Activated CD8-positive, alpha-beta T cell treated with anti-CD3 and anti-CD28 coated beads for 36 hours (primary cell): ENCODE measurements around the gene ATP13A1. TPM values are rescaled to one million over a fixed set of nuclear protein-coding genes. Genes with fewer than 3 reads are reported as not detected.

Experiments used
- ATAC-seq: fragments of 200-7000 bp; cut with Tn5 transposase; one replicate; pipeline ENCODE4 v1.10.0; 2021; ENCODE audit warnings: mild to moderate bottlenecking, moderate library complexity
- CTCF ChIA-PET: fragments of 350-600 bp; sonication (Branson Sonifier 250); formaldehyde crosslinking; loops from one replicate; lab custom pipeline; 2021; ENCODE audit warnings: antibody characterized with exemption; lab: Charles Lee
- POLR2A ChIA-PET: fragments of 350-600 bp; sonication (Branson Sonifier 250); formaldehyde crosslinking; loops from one replicate; lab custom pipeline; 2021; ENCODE audit warnings: antibody characterized with exemption; lab: Charles Lee
- DNase-seq: peaks from one replicate; pipeline ENCODE4 v3.0.0-alpha.2; 2020
- H3K27ac Mint-ChIP-seq: one replicate; pipeline ENCODE4 v1.8.0; 2021; ENCODE audit warnings: mild to moderate bottlenecking, mixed read lengths
- H3K27me3 Mint-ChIP-seq: one replicate; pipeline ENCODE4 v1.8.0; 2021; ENCODE audit warnings: mixed read lengths
- H3K36me3 Mint-ChIP-seq: one replicate; pipeline ENCODE4 v1.8.0; 2021; ENCODE audit warnings: low read depth, mixed read lengths
- H3K4me1 Mint-ChIP-seq: one replicate; pipeline ENCODE4 v1.8.0; 2021; ENCODE audit warnings: low read depth, mixed read lengths
- H3K4me3 Mint-ChIP-seq: one replicate; pipeline ENCODE4 v1.8.0; 2021; ENCODE audit warnings: mild to moderate bottlenecking, moderate library complexity, mixed read lengths
- H3K9me3 Mint-ChIP-seq: one replicate; pipeline ENCODE4 v1.8.0; 2021; ENCODE audit warnings: mixed read lengths
- intact Hi-C: fragments of 100-400 bp; cut with micrococcal nuclease; formaldehyde crosslinking; loops from one replicate; pipeline ENCODE4 v1.10.0; 2022
- total RNA-seq, 2 experiments: library from RNA; stranded (reverse); gene quantifications; one replicate each; pipeline ENCODE4 v1.2.3, GENCODE V29; 2021
- TF ChIP-seq, protein P1 (sequence below): fragments of 200-600 bp; IDR thresholded peaks from one replicate; pipeline ENCODE4 v1.8.0; 2022; ENCODE audit warnings: antibody characterized with exemption, mild to moderate bottlenecking

The ATP13A1 gene
- total RNA-seq, 2 experiments from 2014 or later, result 52.4 to 53.1 TPM

DNA sequence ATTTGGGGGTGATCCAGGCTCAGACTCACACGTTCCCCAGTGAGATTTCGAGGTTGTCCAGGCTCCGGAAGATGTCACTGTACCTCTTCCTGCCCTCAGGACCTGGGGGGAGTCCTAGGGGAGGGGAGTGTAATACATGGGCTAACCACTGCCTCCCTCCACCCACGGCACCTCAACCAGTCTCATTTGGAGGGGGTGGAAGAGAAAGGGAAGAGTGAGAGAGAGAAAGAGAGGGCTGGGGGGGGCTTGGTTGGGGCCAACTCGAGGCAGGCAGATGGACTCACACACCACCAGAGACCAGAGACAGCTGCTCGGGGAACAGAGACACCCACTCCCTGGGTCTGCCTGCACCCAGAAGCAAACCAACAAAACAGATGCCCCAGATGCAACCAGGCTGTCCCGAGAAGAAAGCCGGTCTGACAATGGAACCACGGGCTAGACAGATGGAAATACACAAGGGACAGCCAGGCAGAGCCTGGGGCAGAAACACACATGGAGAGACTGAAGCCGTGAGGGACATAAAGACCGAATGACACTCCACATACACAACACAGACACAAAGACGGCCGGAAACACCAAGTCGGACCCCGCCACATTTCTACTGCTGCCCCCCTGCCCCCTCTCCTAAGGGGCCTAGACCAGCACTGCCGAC, 20.8 kb downstream of the ATP13A1 start:
- Mint-ChIP-seq H3K27me3 (no peaks in the 10 kb centered on the region), H3K4me3 (peak overlapping the region; percentile 96), H3K9me3 (no peaks in the 10 kb centered on the region), H3K27ac (peak overlapping the region; percentile 98), H3K4me1 (peaks cover 9% of the 10 kb centered on the region), H3K36me3 (peaks cover 31% of the 10 kb centered on the region)
- intact Hi-C loops, result loop anchor here (2.0 to 5.0 kb wide), 2 partner anchors 45 to 110 kb away; no protein-coding TSS in a partner anchor
- ChIA-PET POLR2A (interaction anchor here (1.0 to 2.7 kb wide), 2 partner anchors 26 to 111 kb away, joined by 3 to 15 read pairs; partner anchors contain the start of gene ZNF101), CTCF (interaction anchor here (1.0 kb wide), 1 partner anchor 86 kb away, joined by 4 read pairs; no protein-coding TSS in a partner anchor)
- ATAC-seq (peak; percentile 64), DNase-seq (peak; percentile 75)
- TF ChIP-seq, protein P1, sequence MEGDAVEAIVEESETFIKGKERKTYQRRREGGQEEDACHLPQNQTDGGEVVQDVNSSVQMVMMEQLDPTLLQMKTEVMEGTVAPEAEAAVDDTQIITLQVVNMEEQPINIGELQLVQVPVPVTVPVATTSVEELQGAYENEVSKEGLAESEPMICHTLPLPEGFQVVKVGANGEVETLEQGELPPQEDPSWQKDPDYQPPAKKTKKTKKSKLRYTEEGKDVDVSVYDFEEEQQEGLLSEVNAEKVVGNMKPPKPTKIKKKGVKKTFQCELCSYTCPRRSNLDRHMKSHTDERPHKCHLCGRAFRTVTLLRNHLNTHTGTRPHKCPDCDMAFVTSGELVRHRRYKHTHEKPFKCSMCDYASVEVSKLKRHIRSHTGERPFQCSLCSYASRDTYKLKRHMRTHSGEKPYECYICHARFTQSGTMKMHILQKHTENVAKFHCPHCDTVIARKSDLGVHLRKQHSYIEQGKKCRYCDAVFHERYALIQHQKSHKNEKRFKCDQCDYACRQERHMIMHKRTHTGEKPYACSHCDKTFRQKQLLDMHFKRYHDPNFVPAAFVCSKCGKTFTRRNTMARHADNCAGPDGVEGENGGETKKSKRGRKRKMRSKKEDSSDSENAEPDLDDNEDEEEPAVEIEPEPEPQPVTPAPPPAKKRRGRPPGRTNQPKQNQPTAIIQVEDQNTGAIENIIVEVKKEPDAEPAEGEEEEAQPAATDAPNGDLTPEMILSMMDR, result no peak

DNA sequence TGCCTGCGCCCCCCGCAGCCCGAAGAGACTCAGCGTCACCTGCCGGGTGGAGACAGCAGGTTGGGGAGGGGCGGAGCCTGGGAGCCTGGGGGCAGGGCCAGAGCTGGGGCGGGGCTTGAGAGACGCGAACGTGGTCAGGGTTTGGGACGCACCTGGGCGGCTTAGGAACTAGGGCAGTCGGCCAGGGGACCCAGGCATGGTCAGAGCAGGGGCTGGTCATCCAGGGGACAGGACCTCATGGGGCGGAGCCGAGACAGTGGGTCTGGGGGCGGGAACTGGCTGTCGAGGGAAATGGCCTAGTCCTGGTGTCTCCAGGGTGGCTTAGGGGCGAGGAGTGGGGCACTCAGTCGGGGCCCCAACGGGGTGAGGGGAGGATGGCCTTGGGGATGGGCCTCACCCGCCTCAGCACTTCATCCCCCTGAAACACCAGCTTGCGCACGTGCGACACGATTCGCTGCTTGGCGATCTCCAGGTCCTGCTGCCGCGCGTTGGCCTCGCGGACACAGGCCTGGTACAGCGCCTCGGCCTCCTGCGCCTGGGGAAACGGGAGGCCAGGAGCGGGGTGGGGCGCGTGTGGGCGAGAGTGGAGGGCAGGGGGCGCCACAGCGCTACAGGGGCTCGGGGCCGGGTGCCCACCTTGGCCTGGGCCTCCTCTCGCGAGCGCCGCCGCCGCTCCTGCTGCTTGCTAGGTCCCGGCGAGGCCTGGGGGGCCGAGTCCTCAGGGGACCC, 25.8 kb downstream of the ATP13A1 start:
- Mint-ChIP-seq H3K27ac (no peak overlapping the region), H3K36me3 (peaks cover 51% of the 10 kb centered on the region), H3K4me3 (no peak overlapping the region), H3K27me3 (no peaks in the 10 kb centered on the region), H3K4me1 (peaks cover 18% of the 10 kb centered on the region), H3K9me3 (no peaks in the 10 kb centered on the region)
- CTCF ChIA-PET, result no interaction called here
- peak; percentile 31 for DNase-seq
- TF ChIP-seq, protein P1, result no peak
- no peak for ATAC-seq
- POLR2A ChIA-PET, result no interaction called here
- intact Hi-C loops, result no loop called here

DNA sequence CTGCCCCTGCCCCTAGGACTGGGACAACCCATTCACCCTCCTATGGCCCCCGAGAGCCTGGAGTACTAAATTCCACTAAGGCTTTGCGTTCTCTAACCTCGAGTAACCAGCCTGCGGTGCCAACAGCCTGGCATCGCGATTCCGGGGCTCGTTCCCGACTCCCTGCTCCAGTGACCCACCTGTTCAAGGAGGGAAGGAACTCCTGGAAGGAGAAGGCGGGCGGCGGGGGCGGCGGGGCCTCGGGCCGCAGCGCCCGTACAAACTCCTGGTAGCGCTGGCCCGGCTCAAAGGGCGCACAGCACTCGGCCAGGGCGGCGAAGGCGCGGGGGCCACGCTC, 26.3 kb downstream of the ATP13A1 start:
- Mint-ChIP-seq H3K4me1 (peaks cover 15% of the 10 kb centered on the region), H3K36me3 (peaks cover 50% of the 10 kb centered on the region), H3K27ac (no peak overlapping the region), H3K9me3 (no peaks in the 10 kb centered on the region), H3K4me3 (no peak overlapping the region), H3K27me3 (no peaks in the 10 kb centered on the region)
- ChIA-PET CTCF (no interaction called here), POLR2A (no interaction called here)
- intact Hi-C loops, result no loop called here
- ATAC-seq (no peak), DNase-seq (no peak)
- TF ChIP-seq, protein P1, result no peak

DNA sequence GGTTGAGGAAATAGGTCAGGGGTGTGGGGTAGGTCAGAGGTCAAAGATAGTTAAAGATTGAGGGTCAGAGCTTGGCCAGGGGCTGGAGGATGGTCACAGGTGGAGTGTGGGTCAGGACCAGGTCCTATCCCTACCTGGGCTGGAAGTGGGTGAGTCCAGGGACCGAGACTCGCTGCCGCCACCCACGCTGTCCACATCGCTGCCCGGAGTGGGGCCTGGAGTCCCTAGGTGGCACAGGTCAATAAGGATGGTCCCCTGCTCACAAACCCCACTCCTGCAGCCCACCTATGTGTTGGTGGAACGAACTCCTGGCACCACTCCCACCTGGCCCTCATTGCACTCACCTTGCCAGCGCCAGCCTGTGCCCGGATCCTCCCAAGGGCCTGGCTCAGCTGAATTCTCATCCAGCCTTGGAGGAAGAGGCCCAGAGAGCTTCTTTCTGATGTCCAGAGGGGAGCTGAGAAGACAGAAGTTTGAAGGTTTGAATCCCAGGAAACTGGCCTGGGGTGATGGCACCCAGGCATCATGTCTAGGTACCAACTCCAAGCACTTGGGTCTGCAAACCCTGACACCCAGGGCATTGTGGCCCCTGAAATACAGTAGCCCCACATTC, 26.8 kb downstream of the ATP13A1 start:
- no peaks in the 10 kb centered on the region for H3K27me3 Mint-ChIP-seq
- DNase-seq (no peak), ATAC-seq (no peak)
- intact Hi-C loops, result no loop called here
- POLR2A ChIA-PET, result no interaction called here
- CTCF ChIA-PET, result no interaction called here
- H3K4me3 Mint-ChIP-seq, result no peak overlapping the region
- no peak overlapping the region for H3K27ac Mint-ChIP-seq
- TF ChIP-seq, protein P1, result no peak
- peaks cover 11% of the 10 kb centered on the region for H3K4me1 Mint-ChIP-seq
- H3K9me3 Mint-ChIP-seq, result no peaks in the 10 kb centered on the region
- peaks cover 47% of the 10 kb centered on the region for H3K36me3 Mint-ChIP-seq
